GM18511 (cell line): ENCODE measurements around the gene PVALEF.
"Not testable (repeated sequence)": the region's sequence is repeated elsewhere in the genome, so short reads cannot be mapped to it uniquely, and the experiment has no call there.

Source experiments
- ATAC-seq: cut with Tn5 transposase; IDR thresholded peaks from one replicate; pipeline ENCODE4 v1.9.1; 2021; ENCODE audit warnings: mild to moderate bottlenecking, moderate library complexity; ENCODE audit not compliant: unreplicated experiment

The PVALEF gene

DNA sequence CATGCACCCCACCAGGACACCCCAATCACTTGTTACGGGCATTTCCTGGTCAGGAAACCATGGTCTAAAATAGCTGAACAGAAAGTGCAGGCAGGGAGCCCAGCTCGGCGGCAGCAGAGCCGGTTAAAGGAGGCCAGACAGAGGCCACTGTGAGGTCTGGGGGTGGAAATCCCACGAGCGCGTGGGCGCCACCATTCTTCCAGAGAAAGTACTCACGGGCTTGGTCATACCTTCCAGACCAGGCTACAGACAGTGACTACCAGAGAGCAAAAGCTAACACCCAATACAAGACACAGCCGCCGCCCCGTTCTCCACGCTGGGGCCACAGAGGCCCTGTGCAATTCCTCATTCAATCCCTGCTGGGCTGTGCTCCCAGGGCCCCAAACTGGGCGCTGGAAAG lies 45.6 kb downstream of the PVALEF start:
- ATAC-seq = no peak

DNA sequence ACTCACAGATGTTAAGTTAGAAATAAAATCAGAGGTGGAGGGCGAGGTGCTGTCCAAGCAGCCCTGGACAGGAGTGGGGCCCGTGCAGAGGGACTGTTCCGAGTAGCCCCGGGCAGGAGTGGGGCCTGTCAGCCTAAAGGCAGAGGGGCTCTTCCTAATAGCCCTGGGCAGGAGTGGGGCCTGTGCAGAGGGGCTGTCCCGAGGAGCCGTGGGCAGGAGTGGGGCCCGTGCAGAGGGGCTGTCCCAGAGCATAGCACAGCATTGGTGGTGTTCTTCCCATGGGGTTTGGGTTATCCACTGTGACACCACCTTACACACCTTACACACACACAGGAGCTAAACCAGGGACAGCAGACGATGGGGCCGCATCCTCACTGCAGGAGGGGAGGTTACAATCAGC lies 47.1 kb downstream of the PVALEF start:
- no peak for ATAC-seq

DNA sequence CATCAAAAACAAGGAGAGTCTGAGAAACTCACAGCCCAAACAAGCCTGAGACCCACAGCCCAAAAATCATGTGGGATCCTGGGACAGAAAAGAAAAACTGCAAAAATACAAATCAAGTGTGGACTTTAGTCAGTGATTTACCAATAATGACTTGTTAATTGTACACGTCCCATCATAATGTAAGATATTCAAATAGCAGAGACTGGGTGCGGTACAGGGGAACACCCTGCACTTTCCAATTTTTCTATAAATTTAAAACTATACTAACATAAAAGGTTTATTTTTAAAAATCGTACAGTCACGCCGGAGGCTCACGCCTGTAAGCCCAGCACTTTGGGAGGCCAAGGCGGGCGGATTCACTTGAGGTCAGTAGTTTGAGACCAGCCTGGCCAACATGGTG lies 48.7 kb downstream of the PVALEF start:
- no peak for ATAC-seq

DNA sequence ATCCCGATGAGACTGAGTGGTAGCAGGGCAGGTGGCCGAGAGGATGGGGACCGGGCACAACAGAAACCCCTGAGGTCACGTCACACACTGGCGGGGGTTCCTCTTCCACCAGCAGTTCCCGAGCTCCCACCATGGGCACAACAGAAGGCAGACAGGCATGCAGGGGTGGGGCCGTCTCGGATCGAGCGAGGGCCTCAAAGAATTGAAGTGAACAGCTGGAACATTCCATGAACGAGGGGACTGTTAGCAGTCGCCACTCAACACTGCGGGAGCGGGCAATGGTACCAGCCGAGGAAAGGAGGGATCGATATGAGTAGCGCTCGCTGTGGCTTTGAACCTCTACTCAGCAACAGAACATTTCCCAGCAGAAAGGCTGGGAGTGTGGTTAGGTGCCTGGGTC lies 52.2 kb downstream of the PVALEF start:
- no peak for ATAC-seq

DNA sequence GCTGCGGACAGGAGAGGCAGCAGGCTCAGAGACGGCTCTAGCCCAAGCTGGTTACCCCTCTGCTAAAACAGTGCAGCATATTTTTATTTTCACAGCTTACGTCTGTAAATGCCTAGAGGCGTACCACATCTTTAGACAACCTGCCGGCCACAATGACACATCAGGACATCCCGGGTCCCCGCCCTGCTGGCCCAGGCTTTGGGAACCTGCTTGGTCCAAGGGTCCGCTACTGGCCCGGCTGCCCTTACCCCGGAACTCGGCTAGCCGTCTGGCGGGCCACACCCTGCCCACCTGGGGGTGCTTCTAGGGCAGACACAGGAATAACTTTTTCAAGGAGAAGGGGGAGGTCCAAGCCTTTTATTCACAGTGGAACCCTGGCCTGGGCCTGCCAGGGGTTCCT lies 53.2 kb downstream of the PVALEF start:
- ATAC-seq = no peak

DNA sequence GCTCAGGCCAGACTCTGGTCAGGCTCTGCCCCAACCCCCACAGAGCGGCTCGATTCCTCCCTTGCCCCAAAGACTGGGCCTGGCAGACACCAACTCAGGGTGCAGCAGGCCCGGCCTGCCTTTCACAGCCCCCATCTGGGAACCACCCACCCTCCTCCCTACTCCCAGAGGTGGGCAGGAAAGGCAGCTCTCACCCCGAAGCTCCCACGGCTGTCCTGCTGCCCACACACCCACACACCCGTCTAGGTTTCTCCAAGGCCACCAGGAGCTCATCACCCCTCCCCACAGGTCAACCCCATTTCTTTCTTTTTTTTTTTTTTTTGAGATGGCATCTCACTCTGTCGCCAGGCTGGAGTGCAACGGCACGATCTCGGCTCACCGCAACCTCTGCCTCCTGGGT lies 53.7 kb downstream of the PVALEF start:
- ATAC-seq = no peak

DNA sequence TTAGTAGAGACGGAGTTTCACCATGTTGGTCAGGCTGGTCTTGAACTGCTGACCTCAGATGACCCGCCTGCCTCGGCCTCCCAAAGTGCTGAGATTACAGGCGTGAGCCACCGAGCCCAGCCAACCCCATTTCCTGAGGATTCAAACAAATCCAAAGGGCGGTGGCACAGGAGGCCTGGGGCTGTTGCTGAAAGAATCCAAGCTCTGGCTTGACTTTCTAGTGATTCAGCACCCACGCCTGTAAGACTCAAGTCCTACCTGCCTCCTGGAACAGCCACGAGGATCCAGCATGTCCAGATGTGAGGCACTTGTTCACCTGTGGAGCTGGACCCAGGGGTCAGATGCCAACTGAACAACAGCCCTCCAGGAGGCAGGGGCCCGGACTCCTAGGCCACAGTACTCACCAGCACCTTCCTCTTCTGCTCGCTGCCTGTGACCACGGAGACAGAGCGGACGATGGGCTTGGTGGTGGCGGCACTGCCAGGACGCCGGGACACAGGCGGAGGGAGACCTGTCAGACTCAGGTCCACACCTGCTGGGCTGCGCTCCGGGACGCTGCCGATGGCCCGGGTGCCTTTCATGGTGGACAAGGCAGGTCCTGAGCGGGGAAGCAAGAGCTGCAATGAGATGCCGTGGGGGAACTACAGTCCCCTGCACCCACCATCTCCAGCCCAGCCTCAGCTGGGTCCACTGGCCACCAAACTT lies 54.3 kb downstream of the PVALEF start:
- ATAC-seq = no peak

DNA sequence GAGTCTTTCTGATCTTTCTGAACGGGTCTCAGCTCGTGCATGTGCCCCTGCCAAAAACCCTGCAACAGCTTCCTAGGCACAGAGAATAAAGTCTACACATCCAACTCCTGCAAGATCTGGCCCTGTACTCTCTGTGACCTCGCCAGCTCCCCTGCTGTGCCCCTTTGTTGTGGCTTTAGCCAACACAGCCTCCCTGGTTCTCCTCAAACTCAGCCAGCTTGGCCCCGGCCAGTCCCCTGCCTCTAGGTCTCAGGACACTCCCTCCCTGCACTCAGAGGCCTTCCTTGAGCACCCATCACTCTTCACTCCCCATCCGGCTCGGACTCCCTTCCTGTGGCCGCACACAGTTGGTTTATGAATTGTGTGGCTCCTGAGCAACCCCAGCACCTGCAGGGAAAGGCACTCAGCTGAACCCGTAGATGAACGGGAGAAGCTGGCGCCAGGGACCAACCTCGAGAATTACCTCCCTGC lies 56.1 kb downstream of the PVALEF start:
- ATAC-seq = no peak

DNA sequence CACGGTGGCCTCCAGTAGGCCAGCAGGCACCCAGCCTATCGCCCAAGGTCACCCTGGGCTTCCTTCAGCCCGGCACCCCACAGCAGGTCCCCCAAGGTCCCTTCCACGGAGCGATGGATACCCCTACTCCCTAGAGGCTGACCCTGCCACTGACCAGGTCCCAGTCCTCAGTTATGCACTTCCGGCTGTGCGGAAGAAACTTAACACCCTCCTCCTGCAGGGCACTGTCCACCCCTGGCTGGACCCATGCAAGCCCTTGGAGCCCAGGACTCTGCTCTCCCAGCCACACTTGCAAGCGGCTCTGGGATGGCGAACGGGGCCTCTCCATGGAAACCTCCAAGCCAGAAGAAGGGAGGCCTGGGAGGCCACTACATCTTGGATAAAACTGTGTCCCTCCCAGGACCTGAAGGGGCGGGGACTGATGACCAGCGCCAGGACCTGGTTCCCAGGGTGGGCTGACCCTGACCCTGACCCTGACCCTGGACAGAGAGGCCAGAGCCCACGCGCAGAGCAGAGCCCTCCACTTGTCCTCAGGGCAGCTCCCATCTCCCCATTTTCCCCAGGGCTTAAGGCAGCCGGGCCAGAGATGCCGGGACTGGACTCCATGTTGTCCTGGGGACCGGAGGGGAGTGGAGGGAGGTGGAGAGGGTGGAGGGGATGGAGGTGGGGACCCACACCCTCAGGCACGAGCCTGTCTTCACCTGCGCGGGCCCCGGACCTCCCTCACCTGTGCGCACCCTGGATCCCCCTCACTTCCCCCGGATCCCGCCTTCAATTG lies 56.7 kb downstream of the PVALEF start:
- no peak for ATAC-seq

DNA sequence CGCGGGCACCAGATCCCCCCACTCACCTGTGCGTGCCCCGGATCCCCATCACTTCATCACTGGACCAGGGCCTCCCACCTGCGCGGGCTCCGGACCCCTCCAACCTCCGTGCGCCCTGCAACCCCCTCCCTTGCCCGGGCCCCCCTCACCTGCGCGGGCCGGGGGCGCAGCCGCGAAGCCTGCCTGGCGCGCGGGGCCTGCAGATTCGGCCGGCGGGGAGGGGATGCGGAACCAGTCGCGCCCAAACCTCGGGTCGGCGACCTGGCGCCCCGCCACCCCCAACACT lies 57.3 kb downstream of the PVALEF start:
- peak; percentile 12 for ATAC-seq

DNA sequence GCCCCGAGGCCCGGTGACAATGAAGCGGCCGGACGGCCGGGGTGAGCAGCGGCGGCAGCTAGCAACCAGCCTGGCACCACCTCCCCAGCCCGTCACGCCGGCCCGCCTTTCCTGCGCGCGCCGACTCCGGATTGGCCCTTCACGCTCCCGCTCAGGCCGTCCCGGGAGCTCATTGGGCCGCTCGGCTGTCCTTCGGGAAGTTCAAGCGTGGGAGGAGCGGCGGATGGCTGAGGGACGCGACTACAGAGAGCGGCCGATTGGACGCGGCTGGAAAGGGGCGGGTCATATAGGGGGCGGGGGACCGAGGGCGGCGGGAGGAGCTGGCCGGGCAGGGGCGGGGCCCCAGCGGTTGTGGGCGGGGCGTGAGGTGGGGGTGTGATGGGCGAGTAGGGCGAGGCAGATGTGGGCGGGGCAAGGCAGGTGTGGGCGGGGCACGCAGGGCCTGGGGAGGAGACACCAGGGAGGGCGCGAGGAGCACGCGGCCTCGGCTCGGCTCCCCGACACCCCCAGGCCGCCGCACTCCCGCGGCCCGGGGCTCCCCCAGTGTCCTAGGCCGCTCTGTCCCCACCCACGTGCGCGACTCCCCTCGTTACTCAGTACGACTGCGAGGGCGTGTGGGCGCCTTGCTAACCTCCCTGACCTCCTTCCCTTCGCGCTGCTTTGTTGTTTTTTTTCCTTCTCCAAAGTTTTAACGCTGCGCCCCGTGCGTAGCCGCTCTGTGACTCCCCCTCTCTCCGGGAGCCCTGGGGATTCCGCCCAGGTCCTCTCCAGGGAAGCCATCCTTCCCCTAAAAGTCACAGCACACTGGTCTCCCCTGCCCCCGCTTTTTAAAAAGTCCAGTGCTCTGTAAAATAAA lies 57.8 kb downstream of the PVALEF start, which contains the start of gene CEP131:
CEP131 (minus strand) TSS at position 60 of the 856 bp plus-strand sequence. CDS start 2,909 bp downstream, outside the sequence.
- peak; percentile 92 for ATAC-seq

DNA sequence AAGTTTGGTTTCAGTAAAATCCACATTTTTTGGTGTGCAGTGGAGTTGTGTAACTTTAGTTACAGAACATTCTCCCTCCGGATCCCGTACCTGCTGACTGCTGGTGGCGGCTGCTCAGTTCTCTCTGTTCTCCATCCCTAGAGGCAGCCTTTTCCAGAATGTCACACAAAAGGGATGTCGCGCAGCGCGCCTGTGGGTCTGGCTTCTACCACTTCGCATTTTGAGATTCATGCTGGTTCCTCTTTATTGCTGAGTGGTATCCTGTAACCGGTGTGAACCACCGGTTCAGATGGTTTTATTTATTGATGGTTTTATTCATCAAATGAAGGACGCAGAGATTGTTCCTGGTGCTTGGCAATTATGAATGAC lies 58.4 kb downstream of the PVALEF start:
- ATAC-seq = no peak

DNA sequence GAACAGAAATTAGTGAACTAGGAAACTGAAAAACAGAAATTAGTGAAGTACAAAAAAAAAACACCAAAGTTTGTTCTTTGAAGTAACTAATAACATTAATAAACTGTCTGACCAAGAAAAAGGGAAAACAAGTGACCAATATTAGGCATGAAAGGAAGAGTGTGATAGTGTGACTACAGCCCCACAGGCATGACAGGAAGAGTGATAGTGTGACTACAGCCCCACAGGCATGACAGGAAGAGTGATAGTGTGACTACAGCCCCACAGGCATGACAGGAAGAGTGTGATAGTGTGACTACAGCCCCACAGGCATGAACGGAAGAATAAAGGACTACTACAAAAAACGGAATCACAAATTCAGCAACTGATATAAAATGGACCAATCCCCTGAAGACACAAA lies 62.3 kb downstream of the PVALEF start:
- ATAC-seq = not testable (repeated sequence)

DNA sequence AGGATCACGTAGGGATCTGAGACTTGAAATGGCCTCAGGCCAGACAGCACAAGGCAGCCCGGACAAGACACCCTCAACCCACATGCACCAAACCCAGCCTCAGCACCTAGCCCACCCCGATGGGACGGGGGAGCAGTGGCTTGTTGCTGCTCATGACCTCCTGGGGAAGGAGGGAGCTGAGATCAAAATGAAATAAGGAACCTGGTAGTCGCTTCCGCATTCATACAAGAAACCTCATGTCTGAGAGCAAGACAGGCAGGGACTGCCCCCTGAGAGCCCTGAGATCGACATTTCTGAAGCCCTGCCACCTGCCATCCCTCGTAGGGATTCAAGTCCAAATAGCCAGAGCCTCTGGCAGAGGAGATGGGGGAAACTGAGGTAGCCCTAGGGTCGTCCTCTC lies 63.1 kb downstream of the PVALEF start:
- no peak for ATAC-seq

DNA sequence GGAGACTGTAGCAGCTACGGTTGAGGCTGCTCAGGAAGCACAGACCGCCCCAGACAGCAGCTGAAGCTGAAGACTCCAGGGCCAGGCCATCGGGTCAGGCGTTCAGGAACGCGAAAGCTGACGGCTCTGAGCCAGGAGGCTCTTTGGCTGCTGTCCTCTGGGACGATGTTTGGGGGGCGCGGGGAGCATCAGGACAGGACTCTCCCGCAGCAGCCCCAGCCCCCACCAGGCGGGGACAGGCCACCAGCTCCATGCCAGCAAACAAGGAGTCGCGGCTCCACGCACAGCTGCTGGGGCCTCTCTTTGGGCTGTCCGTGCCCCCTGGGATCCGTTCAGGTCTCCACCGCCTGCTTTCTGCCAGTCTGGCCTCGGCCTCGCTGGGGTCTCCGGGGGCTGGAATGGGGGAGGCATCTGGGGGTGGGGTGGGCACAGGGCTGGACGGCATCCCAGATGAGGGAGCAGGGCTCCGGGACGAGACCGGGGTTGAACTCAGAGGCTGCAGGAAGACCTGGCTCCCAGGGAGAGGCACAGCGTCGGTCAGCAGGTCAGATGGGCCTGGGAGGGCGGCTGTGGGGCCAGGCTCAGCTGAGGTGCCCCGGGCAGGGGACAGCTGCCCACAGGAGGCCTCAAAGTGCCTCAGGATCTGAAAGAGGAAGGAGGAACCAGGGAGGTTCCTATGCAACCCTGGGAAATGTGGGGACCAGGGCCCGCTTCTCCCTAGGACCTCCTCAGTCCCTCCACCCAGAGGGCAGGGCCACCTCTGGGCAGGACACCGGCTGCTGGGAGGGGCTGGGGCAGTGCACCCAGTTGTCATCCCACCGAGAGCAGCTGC lies 63.7 kb downstream of the PVALEF start:
- no peak for ATAC-seq

DNA sequence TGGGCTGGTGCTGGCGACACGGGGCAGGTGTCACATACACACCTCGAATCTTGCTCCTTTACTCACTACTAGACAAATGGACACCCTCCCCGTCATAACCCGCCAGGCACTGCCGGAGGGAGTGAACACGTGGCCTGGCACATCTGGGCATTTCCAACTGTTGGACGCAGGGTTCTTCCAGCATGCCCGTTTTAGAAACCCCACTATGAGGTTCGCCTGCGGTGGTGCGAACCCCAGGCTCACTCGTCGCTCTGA lies 64.3 kb downstream of the PVALEF start:
- no peak for ATAC-seq

DNA sequence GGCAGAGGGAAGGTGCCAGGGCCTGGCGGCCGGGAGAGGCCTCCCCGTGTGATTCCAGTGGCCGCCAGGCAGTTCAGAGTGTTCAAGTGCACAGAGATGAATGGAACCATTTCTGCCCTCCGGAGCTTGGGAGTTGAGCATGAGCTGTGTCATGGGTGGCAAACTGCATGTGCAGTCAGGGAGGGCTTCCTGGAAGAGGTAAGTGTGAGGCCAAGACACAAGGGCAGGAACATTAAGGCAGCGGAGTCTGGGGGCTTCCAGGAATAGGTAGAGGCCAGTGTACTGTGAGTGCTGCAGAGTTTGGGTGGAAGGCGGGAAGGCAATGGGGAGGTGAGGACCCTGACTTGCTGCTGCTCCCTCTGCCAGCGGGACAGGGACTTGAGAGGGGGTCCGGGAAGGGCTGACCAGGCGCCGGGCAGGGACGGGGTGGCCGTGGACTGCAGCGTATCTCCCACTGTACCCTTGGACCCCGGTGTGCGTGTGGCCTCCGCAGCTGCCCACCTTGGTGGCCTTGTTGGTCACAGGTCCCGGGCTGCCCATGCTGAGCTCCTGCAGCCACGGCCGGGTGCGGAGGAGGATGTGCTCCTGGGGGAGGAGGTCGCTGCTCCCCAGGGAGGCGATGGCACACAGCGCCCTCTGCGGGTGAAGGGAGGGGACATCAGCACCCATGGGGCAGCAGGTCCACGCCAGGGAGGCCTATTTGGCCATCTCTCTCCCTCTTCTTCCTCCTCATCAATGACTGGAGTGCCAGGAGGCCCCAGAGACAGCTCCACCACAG lies 64.9 kb downstream of the PVALEF start:
- ATAC-seq = no peak

DNA sequence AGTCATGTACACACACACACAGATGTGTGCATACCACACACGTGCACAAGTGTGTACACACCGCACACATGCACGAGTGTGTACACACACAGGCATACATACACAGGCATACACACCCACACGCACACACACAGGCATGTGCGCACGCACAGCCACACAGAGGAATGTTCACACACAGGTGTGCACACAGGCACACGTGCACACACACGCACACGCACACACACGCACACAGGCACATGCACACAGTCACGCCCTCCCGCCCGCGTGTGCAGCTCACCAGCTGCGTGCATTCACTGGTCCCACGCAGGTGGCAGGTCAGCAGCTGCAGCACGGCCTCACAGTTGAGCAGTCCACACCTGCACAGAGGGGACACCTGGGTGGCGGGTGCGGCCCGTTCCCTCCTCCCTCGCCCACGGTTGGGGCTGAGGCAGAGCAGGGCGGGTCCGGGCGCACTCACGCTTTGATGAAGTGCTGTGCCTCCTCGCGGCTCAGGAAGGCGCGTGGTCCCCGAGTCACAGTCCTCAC lies 65.9 kb downstream of the PVALEF start:
- ATAC-seq = no peak

DNA sequence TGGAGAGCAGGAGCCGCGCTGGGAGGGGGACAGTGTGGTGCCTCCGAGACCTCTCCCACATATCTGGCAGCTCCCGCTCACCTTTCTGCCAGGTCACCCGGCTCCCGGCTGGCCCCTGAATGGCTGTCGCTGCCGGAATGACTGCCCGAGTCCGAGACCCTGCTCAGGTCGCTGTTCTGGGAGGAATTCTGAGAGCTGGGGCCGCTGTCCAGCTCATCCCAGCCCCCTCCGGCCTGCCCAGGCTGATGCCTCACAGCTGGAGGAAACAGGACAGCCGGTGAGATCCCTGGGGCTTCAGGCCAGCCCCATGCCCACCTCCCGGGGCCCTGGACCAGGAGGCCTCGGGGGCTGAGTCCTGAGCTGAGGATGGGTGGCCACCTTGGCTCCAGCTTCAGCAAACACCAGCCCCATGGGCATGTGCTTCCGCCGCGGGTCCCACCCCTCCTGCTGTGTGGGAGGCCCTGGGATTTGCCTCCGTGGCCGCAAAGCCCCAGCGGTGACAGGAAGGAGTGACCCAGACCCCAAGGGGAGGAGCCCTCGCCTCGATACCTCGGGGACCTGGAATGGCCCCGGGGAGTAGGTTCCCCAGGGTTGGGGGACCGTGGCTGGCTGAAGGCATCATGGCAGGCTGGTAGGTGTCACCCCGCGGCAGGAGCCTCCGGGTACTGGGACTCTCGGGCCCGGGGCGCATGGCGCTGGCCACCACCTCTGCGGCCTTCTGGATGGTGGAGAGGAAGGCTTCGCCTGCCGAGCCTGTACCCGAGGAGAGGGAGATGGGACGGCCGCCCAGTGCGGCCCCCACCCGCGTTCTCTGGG lies 66.7 kb downstream of the PVALEF start:
- no peak for ATAC-seq
